ENCODE results near the gene PRRC2B. TPM values are rescaled to one million over a fixed set of nuclear protein-coding genes. Genes with fewer than 3 reads are reported as not detected.

PRRC2B gene
- total and polyA plus RNA-seq, 3 donors from 2014 or later = 111 to 213 (median 175) TPM

DNA sequence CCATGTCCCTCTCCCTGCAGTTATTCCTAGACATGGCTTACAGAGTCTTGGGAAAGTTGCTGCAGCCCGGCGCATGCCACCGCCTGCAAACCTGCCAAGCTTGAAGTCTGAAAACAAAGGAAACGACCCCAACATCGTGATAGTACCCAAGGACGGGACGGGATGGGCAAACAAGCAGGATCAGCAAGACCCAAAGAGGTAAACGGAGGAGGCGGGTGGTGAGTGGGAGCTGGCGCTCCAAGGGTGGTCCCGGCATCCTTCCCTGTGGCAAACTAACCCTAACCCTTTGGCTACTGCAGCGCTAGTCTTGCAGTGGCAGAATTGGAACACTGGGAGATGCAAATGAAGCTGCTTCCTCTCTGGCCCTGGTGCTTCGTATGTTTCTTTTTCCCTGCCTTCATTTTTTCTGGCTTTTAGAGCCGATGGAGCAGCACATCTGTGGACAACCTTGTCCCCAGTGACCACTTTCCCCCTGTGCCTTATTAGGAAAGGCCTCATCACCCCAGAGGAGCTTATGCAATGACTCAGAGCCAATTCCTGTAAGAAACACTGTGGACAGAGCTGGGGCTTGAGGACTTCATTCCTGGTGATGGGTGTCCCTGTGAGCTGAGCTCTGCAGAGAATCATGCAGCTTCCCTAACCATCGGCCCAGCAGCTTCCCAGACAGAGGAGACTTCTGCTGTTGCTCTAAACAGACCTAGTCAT, 38.9 kb downstream of the PRRC2B start:
- peaks cover 24% of the 10 kb centered on the region for H3K4me1 ChIP-seq
- no peak overlapping the region for H3K27ac ChIP-seq
- no peaks in the 10 kb centered on the region for H3K36me3 ChIP-seq (ENCODE audit: low read depth, missing control alignments)
- DNase-seq = no peak
- intact Hi-C loops (cut with DNase I; ENCODE audit: low total_unique reads) = no loop called here
- H3K9me3 ChIP-seq = no peaks in the 10 kb centered on the region
- no peak for TF ChIP-seq CTCF (IDR thresholded peaks at IDR 0.05)
- TF ChIP-seq POLR2A (IDR thresholded peaks at IDR 0.05) = no peak
- no peaks in the 10 kb centered on the region for H3K27me3 ChIP-seq
- no peak overlapping the region for H3K4me3 ChIP-seq
- 68 to 72% methylated on average over 15 of the region's 15 CpGs for whole genome bisulfite sequencing, 2 donors

DNA sequence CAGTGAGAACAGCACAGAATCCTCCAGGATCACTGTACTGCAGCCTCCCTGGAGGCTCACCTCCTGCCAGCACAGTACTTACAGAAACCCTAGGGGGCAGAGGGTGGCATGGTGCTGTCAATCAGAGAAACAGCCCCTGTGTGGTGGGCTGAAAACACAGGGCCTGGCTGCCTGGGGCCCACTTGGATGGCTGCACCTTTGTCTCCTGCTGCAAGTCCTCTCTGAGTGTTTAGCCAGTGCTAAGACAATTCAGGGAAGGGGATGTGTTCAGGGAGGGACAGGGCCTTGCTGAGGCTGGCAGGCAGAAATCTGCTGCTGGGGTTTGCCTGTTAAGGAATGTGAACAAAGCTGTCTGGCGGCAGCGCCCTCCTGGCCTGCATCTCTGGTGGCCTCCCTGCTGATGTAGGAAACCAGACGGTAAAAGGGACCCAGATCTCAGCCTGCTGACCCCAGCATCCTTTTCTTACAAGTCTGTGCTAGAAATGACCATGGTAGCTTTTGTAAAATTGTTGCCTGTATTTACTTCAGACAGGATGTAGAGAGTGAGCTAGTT, 39.5 kb downstream of the PRRC2B start:
- Histone ChIP-seq H3K27ac (no peak overlapping the region), H3K4me3 (no peak overlapping the region), H3K27me3 (no peaks in the 10 kb centered on the region), H3K4me1 (peaks cover 24% of the 10 kb centered on the region), H3K36me3 (ENCODE audit: low read depth, missing control alignments) (no peaks in the 10 kb centered on the region), H3K9me3 (no peaks in the 10 kb centered on the region)
- intact Hi-C loops (cut with DNase I; ENCODE audit: low total_unique reads) = no loop called here
- TF ChIP-seq POLR2A (IDR thresholded peaks at IDR 0.05) = no peak
- TF ChIP-seq CTCF (IDR thresholded peaks at IDR 0.05) = no peak
- WGBS, 2 donors = 56 to 70% methylated on average over 1 to 3 of the region's 3 CpGs
- no peak for DNase-seq

DNA sequence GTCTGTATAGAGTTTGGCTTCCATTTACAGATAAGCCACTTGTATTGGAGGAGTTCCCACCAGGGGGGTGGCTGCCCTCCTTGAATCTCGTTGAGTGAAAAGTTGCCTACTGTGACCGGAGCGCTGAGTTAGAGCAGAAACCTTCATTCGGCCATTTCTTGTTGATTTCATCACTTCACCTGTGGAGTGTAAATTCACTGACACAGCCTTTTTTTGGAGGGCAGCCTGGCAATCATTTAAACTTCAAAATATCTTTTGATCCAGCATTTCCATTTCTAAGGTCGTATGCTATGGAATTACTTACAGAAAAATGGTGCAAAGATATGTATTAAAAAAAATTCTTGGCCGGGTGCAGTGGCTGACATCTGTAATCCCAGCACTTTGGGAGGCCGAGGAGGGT, 40.8 kb downstream of the PRRC2B start:
- peaks cover 16% of the 10 kb centered on the region for H3K4me1 ChIP-seq
- H3K4me3 ChIP-seq = no peak overlapping the region
- intact Hi-C loops (cut with DNase I; ENCODE audit: low total_unique reads) = no loop called here
- no peaks in the 10 kb centered on the region for H3K27me3 ChIP-seq
- no peak overlapping the region for H3K27ac ChIP-seq
- TF ChIP-seq CTCF (IDR thresholded peaks at IDR 0.05) (no peak), POLR2A (IDR thresholded peaks at IDR 0.05) (no peak)
- H3K36me3 ChIP-seq (ENCODE audit: low read depth, missing control alignments) = no peaks in the 10 kb centered on the region
- WGBS, 2 donors = 82 to 88% methylated on average over 6 to 7 of the region's 7 CpGs
- no peaks in the 10 kb centered on the region for H3K9me3 ChIP-seq
- no peak for DNase-seq

GRCh38 chr9:131436376-131436775, 42.5 kb downstream of the PRRC2B start:
- peaks cover 15% of the 10 kb centered on the region for H3K4me1 ChIP-seq
- 40 to 49% methylated on average over 12 of the region's 12 CpGs for WGBS, 2 donors
- no peaks in the 10 kb centered on the region for H3K36me3 ChIP-seq (ENCODE audit: low read depth, missing control alignments)
- DNase-seq = peak; percentile 61
- peak overlapping the region in 1 of 2 donors; percentile 29 for H3K27ac ChIP-seq
- H3K9me3 ChIP-seq = no peaks in the 10 kb centered on the region
- H3K27me3 ChIP-seq = no peaks in the 10 kb centered on the region
- no peak overlapping the region for H3K4me3 ChIP-seq
- TF ChIP-seq CTCF (IDR thresholded peaks at IDR 0.05) (no peak), POLR2A (IDR thresholded peaks at IDR 0.05) (no peak)
- intact Hi-C loops (cut with DNase I; ENCODE audit: low total_unique reads) = no loop called here

- H3K36me3 ChIP-seq (ENCODE audit: low read depth, missing control alignments) = no peaks in the 10 kb centered on the region
- intact Hi-C loops (cut with DNase I; ENCODE audit: low total_unique reads) = no loop called here
- no peaks in the 10 kb centered on the region for H3K9me3 ChIP-seq
- WGBS, 2 donors = 67 to 76% methylated on average over 8 of the region's 8 CpGs
- TF ChIP-seq POLR2A (IDR thresholded peaks at IDR 0.05) (no peak), CTCF (IDR thresholded peaks at IDR 0.05) (no peak)
- H3K27ac ChIP-seq = no peak overlapping the region
- H3K4me3 ChIP-seq = no peak overlapping the region
- no peak for DNase-seq
- peaks cover 15% of the 10 kb centered on the region for H3K4me1 ChIP-seq
- no peaks in the 10 kb centered on the region for H3K27me3 ChIP-seq
These were observed 43.0 kb downstream of the PRRC2B start for GRCh38 chr9:131436865-131437271.

Measured in testis (tissue), 3 donors.